Mucosa of rectum (tissue), 2 donors: ENCODE data around the gene CHD1.

Source experiments
- H3K27ac ChIP-seq, 2 donors: one replicate each; pipeline ENCODE4 v1.7.0; 2013; ENCODE audit warnings: inconsistent platforms in 2 of 2, low read depth in 2 of 2, low read length in 2 of 2
- H3K27me3 ChIP-seq, 2 donors: one replicate each; pipeline ENCODE4 v1.7.0; 2013; ENCODE audit warnings: low read length in 2 of 2; ENCODE audit not compliant: control insufficient read depth in 2 of 2, insufficient read depth in 2 of 2
- H3K36me3 ChIP-seq, 2 donors: one replicate each; pipeline ENCODE4 v1.7.0; 2013; ENCODE audit warnings: low read length in 2 of 2; ENCODE audit not compliant: control insufficient read depth in 2 of 2, insufficient read depth in 2 of 2
- H3K4me1 ChIP-seq, 2 donors: one replicate each; pipeline ENCODE4 v1.7.0; 2013; ENCODE audit warnings: low read length in 2 of 2, mild to moderate bottlenecking in 1 of 2; ENCODE audit not compliant: control insufficient read depth in 2 of 2, insufficient read depth in 2 of 2
- H3K4me3 ChIP-seq, 2 donors: one replicate each; pipeline ENCODE4 v1.7.0; 2013; ENCODE audit warnings: low read length in 2 of 2
- H3K9ac ChIP-seq, 2 donors: one replicate each; pipeline ENCODE4 v1.7.0; 2013; ENCODE audit warnings: low read length in 2 of 2, low read depth in 1 of 2, mild to moderate bottlenecking in 1 of 2
- H3K9me3 ChIP-seq, 2 donors: one replicate each; pipeline ENCODE4 v1.7.0; 2013; ENCODE audit warnings: low read length in 2 of 2; ENCODE audit not compliant: control insufficient read depth in 2 of 2
- donor health status: healthy.
- donor health status: Normal muscosa, but diverticular disease.

Gene CHD1

DNA sequence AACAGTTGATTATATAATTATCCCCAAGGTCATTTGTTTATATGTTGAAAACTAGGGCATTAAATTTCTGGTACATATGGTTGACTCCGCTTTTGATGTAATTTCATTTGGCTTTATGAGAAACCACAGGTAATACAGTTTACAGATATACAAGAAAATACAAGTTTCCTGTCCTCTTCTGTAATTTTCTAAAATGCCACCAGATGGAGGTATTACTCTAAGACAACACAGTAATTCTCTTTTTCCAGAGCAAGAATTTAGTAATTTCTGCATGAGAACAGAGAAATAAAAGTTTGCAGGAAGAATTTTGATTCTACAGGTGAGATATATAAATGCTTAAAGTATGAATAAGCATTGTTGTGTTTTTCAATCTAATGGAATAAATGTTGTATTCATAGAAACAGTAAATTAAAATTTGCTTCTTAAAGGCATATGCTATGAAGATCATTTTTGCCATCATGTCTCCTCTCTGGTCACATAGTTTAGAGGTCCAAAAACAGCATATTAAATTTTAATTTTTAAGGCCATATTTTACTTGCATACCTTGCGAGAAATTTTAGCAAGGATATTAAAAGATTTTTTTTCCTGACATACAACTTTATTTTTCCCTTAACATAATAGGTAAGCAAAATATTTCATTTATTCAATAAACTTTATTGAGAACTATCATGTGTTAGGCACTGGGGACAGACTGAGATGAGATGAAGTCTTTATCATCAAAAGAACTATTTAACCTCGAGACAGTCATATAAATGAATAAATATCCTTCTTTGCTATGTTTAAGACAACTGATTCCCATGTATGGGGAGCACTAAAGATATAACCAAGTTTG, 22.7 kb downstream of the CHD1 start:
- no peaks in the 10 kb centered on the region for H3K4me1 ChIP-seq
- H3K27me3 ChIP-seq: no peaks in the 10 kb centered on the region
- no peak overlapping the region for H3K4me3 ChIP-seq
- peaks cover 12 to 22% of the 10 kb centered on the region in 2 donors for H3K36me3 ChIP-seq
- no peaks in the 10 kb centered on the region for H3K9me3 ChIP-seq
- H3K9ac ChIP-seq: no peak overlapping the region
- H3K27ac ChIP-seq: no peak overlapping the region

DNA sequence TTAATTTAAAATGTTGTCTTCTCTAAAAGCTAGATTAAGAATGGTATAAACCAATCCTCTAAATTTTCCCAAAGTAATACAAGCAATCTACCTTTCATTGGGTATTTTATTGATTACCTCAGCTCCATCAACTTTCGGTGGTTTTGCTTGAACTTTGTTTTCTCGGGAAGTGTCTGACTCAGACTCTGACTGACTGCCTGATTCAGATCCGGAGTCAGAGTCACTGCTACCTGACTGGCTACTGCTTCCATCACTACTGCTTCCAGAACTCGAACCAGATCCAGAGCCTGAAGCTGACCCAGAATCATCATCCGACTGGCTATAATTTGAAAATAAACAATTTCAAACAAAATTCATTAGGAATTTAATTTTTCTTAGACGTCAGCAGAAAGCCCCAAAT, 24.0 kb downstream of the CHD1 start:
- Histone ChIP-seq H3K4me3 (no peak overlapping the region), H3K9ac (no peak overlapping the region), H3K4me1 (no peaks in the 10 kb centered on the region), H3K27ac (no peak overlapping the region), H3K9me3 (no peaks in the 10 kb centered on the region), H3K27me3 (no peaks in the 10 kb centered on the region), H3K36me3 (peaks cover 20 to 30% of the 10 kb centered on the region in 2 donors)

DNA sequence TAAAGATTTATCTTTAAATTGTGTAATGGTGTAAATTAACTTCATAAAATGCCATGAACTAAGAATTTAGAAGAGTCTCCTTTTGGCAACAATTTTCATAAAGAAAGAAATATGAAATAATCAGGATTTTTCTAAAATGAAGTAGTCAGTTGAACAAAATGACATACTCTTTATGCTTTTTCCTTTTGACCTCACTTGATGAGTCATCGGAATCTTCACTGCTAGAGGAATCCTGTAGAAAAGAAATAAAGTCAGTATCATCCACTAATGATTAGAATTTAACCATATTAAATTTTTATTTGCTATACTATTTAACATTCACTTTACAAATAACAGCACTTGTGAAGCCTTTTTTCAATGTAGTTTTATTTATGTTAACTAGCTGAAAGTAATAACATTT, 26.1 kb downstream of the CHD1 start:
- Histone ChIP-seq H3K36me3 (peaks cover 38 to 45% of the 10 kb centered on the region in 2 donors), H3K4me1 (no peaks in the 10 kb centered on the region)

DNA sequence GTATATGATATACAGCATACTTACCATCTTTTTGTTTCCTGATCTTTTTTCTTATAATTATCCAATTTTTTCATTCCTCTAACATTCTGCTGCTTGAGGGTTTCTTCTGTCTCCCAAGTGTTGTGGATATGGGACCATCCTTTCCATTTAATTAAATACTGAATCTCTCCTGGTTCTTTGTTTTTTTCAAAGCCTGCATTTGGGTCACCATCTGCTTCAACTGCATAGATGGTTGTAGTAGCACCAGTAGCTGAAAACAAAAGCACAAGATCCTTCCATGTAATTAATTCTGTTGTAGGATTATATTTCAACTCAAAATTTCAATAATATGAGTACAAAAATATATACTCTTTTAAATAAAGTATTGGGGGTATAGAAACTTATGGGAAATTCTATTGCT, 29.4 kb downstream of the CHD1 start:
- no peaks in the 10 kb centered on the region for H3K27me3 ChIP-seq
- no peak overlapping the region for H3K9ac ChIP-seq
- H3K4me3 ChIP-seq: no peak overlapping the region
- peaks cover 57 to 67% of the 10 kb centered on the region in 2 donors for H3K36me3 ChIP-seq
- H3K9me3 ChIP-seq: no peaks in the 10 kb centered on the region
- no peaks in the 10 kb centered on the region for H3K4me1 ChIP-seq
- no peak overlapping the region for H3K27ac ChIP-seq

More for the DNA sequence above, 26.1 kb downstream of the CHD1 start:
- no peaks in the 10 kb centered on the region for H3K9me3 ChIP-seq
- no peak overlapping the region for H3K4me3 ChIP-seq
- H3K27me3 ChIP-seq: no peaks in the 10 kb centered on the region
- no peak overlapping the region for H3K27ac ChIP-seq
- no peak overlapping the region for H3K9ac ChIP-seq

DNA sequence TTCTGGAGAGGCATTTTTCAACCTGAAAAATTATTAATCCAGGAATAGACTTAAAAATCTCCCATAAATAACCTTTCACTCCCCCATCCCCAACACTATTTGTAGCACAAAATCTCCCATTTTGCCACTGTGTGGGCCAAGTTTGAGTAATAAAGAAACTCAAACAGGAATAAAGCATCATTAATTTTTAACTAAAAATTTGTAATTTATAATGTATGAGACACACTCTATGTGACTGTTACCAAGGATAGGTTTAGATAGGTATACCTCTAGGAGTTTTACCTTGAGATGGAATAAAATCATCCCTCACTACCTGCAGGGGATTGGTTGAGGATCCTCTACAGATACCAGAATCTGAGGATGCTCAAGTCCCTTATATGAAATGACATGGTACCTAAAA, 30.1 kb downstream of the CHD1 start:
- no peaks in the 10 kb centered on the region for H3K4me1 ChIP-seq
- no peak overlapping the region for H3K4me3 ChIP-seq
- H3K9ac ChIP-seq: no peak overlapping the region
- H3K27me3 ChIP-seq: no peaks in the 10 kb centered on the region
- H3K27ac ChIP-seq: no peak overlapping the region
- peaks cover 56 to 72% of the 10 kb centered on the region in 2 donors for H3K36me3 ChIP-seq
- no peaks in the 10 kb centered on the region for H3K9me3 ChIP-seq

DNA sequence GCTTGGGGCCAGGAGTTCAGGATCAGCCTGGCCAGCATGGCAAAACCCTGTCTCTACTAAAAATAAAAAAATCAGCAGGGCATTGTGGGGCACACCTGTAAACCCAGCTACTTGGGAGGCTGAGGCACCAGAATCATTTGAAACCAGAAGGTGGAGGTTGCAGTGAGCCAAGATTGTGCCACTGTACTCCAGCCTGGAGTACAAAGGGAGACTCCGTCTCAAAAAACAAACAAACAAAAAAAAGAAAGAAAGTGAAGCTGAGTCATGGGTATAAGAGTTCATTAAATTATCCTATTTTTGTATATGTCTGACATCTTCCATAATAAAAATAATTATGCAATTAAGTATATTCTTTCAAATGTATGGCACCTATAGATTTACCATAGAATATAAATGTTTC, 37.2 kb downstream of the CHD1 start:
- no peaks in the 10 kb centered on the region for H3K9me3 ChIP-seq
- H3K27me3 ChIP-seq: no peaks in the 10 kb centered on the region
- peaks cover 51 to 68% of the 10 kb centered on the region in 2 donors for H3K36me3 ChIP-seq
- no peak overlapping the region for H3K4me3 ChIP-seq
- H3K4me1 ChIP-seq: no peaks in the 10 kb centered on the region
- H3K9ac ChIP-seq: no peak overlapping the region
- H3K27ac ChIP-seq: no peak overlapping the region

DNA sequence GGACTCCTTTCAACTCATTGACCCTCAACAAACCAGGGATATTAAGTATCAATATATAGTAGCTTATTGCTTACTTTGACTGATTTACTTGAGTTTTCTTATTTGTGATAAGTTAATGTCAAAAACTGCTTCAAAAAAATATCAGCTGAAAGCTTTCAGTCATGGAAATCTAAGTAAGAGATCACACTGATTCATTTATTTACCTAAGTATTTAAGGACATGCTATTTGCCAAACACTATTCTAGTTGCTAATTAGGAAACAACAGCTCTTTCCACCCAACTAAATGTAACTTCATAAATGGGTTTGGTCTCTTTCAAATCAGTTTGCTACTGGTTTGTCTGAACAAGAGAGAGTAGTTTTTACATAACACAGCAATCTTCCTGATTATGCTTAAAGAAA, 48.2 kb downstream of the CHD1 start:
- H3K36me3 ChIP-seq: peaks cover 54 to 59% of the 10 kb centered on the region in 2 donors

DNA sequence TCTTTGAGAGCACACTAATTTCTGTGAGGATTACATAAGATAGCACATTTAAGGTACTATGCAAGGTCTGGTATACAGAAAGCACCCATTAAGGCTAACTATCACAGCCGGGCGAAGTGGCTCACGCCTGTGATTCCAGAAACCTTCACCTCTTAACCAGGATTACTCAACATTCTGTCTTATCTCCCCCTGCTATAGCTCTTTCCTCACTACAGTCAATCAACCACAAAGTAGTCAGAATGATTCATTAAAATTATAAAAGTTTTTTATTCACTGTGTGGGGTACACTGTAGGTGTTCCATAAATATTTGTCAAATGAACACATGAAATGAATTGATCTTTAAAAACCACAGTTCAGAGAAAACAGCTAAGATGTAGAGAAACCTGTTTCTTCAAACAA, 48.7 kb downstream of the CHD1 start:
- no peaks in the 10 kb centered on the region for H3K27me3 ChIP-seq
- no peak overlapping the region for H3K9ac ChIP-seq
- no peak overlapping the region for H3K4me3 ChIP-seq
- H3K9me3 ChIP-seq: no peaks in the 10 kb centered on the region
- H3K4me1 ChIP-seq: no peaks in the 10 kb centered on the region
- peaks cover 54 to 64% of the 10 kb centered on the region in 2 donors for H3K36me3 ChIP-seq
- no peak overlapping the region for H3K27ac ChIP-seq

More for the DNA sequence above, 48.2 kb downstream of the CHD1 start:
- no peaks in the 10 kb centered on the region for H3K4me1 ChIP-seq
- no peak overlapping the region for H3K9ac ChIP-seq
- H3K4me3 ChIP-seq: no peak overlapping the region
- H3K27ac ChIP-seq: no peak overlapping the region
- H3K9me3 ChIP-seq: no peaks in the 10 kb centered on the region
- H3K27me3 ChIP-seq: no peaks in the 10 kb centered on the region

DNA sequence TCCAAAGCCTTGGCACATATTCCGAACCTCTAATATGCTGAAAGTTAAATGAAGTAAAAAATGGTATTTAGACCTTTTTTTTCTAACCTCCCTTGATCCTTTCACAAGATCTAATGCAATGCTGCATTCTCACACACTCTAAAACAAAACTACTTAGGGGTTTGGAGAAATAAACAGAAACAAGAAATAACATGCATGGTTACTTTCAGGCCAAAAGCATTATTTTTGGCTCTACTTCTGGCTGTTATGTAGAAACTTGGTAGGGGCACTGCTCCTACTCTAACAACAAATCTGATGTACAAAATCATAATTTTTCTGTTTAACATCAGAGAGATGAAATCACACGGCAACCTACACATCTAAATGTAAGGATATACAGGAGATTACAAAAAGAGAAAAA, 51.2 kb downstream of the CHD1 start:
- Histone ChIP-seq H3K36me3 (peaks cover 63 to 68% of the 10 kb centered on the region in 2 donors), H3K9ac (no peak overlapping the region), H3K27ac (no peak overlapping the region), H3K4me3 (no peak overlapping the region), H3K4me1 (no peaks in the 10 kb centered on the region), H3K27me3 (no peaks in the 10 kb centered on the region), H3K9me3 (no peaks in the 10 kb centered on the region)

DNA sequence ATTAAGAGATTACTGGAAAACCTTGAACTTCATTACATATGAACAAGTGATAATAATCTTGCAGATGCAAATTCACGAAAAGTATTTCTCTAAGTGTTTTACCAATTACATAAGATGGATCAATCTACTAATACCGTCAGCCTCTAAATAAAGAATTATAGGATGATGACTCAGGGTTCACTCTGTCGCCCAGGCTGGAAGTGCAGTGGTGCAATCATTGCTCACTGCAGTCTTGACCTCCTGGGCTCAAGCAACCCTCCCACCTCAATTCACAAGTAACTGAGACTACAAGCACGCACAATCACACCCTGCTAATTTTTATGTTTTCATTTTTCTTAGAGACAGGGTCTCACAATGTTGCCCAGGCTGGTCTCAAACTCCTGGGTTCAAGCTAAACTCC, 56.1 kb downstream of the CHD1 start:
- no peak overlapping the region for H3K4me3 ChIP-seq
- no peak overlapping the region for H3K27ac ChIP-seq
- H3K36me3 ChIP-seq: peaks cover 69 to 70% of the 10 kb centered on the region in 2 donors
- H3K4me1 ChIP-seq: no peaks in the 10 kb centered on the region
- H3K9ac ChIP-seq: no peak overlapping the region
- H3K9me3 ChIP-seq: no peaks in the 10 kb centered on the region
- no peaks in the 10 kb centered on the region for H3K27me3 ChIP-seq
